ENCODE measurements around the gene SRGAP3. TPM values are rescaled to one million over a fixed set of nuclear protein-coding genes. Genes with fewer than 3 reads are reported as not detected.

SRGAP3 gene
- polyA plus RNA-seq, 3 donors = 0.27 to 1.3 (median 0.87) TPM

- no peak for TF ChIP-seq CTCF (IDR thresholded peaks at IDR 0.05)
- Histone ChIP-seq H3K4me2 (replicated peaks; ENCODE audit: extremely low read depth, low read length, poor library complexity, severe bottlenecking) (no peak overlapping the region), H3K9me3 (replicated peaks in 1 of 2; ENCODE audit: control insufficient read depth in 1 of 2, insufficient read depth in 1 of 2, low read length in 2 of 2) (peaks cover 6 to 12% of the 10 kb centered on the region in 2 donors), H3K79me2 (ENCODE audit: insufficient read depth, low read length) (no peaks in the 10 kb centered on the region), H3K27ac (ENCODE audit: low read depth in 1 of 2, low read length in 2 of 2) (no peak overlapping the region), H4K20me1 (ENCODE audit: insufficient read depth, low read length) (no peaks in the 10 kb centered on the region), H3K9ac (ENCODE audit: insufficient read depth, low read length, poor library complexity, severe bottlenecking) (no peak overlapping the region), H3K4me1 (ENCODE audit: control insufficient read depth in 1 of 2, insufficient read depth in 2 of 2, low read length in 2 of 2) (no peaks in the 10 kb centered on the region), H3K36me3 (replicated peaks in 1 of 2; ENCODE audit: control insufficient read depth in 1 of 2, insufficient read depth in 2 of 2, low read length in 2 of 2) (no peaks in the 10 kb centered on the region), H3K27me3 (ENCODE audit: control insufficient read depth in 2 of 2, insufficient read depth in 2 of 2, low read length in 2 of 2) (no peaks in the 10 kb centered on the region), H2AFZ (ENCODE audit: insufficient read depth, low read depth, low read length, poor library complexity, severe bottlenecking) (no peak overlapping the region), H3K4me3 (replicated peaks in 1 of 3; ENCODE audit: low read depth in 2 of 3, low read length in 3 of 3) (no peak overlapping the region)
- H3K27me3 Mint-ChIP-seq (ENCODE audit: low read depth in 3 of 3) = peaks cover 0 to 2% (median 1%) of the 10 kb centered on the region in 3 donors
- H3K4me3 Mint-ChIP-seq = no peak overlapping the region
- intact Hi-C loops (cut with micrococcal nuclease) = no loop called here
- H3K9me3 Mint-ChIP-seq = peaks cover 0 to 12% (median 7%) of the 10 kb centered on the region in 7 donors
- H3K27ac Mint-ChIP-seq = no peak overlapping the region
- DNase-seq = no peak
- H3K36me3 Mint-ChIP-seq = no peaks in the 10 kb centered on the region
- H3K4me1 Mint-ChIP-seq = no peaks in the 10 kb centered on the region
- WGBS (ENCODE audit: insufficient coverage) = 84% methylated on average over 4 of the region's 4 CpGs
Observed at GRCh38 chr3:9270704-9271103, 21.3 kb upstream of the SRGAP3 start.

- Histone ChIP-seq H3K36me3 (replicated peaks in 1 of 2; ENCODE audit: control insufficient read depth in 1 of 2, insufficient read depth in 2 of 2, low read length in 2 of 2) (no peaks in the 10 kb centered on the region), H4K20me1 (ENCODE audit: insufficient read depth, low read length) (no peaks in the 10 kb centered on the region), H3K9ac (ENCODE audit: insufficient read depth, low read length, poor library complexity, severe bottlenecking) (no peak overlapping the region), H3K79me2 (ENCODE audit: insufficient read depth, low read length) (no peaks in the 10 kb centered on the region), H3K27ac (ENCODE audit: low read depth in 1 of 2, low read length in 2 of 2) (no peak overlapping the region), H3K27me3 (ENCODE audit: control insufficient read depth in 2 of 2, insufficient read depth in 2 of 2, low read length in 2 of 2) (no peaks in the 10 kb centered on the region), H3K4me1 (ENCODE audit: control insufficient read depth in 1 of 2, insufficient read depth in 2 of 2, low read length in 2 of 2) (no peaks in the 10 kb centered on the region), H3K4me3 (replicated peaks in 1 of 3; ENCODE audit: low read depth in 2 of 3, low read length in 3 of 3) (no peak overlapping the region), H2AFZ (ENCODE audit: insufficient read depth, low read depth, low read length, poor library complexity, severe bottlenecking) (no peak overlapping the region), H3K4me2 (replicated peaks; ENCODE audit: extremely low read depth, low read length, poor library complexity, severe bottlenecking) (no peak overlapping the region), H3K9me3 (replicated peaks in 1 of 2; ENCODE audit: control insufficient read depth in 1 of 2, insufficient read depth in 1 of 2, low read length in 2 of 2) (no peaks in the 10 kb centered on the region)
- H3K27ac Mint-ChIP-seq = no peak overlapping the region
- peaks cover 0 to 14% (median 3%) of the 10 kb centered on the region in 7 donors for H3K9me3 Mint-ChIP-seq
- intact Hi-C loops (cut with micrococcal nuclease) = no loop called here
- H3K4me1 Mint-ChIP-seq = no peaks in the 10 kb centered on the region
- DNase-seq = no peak
- peaks cover 6 to 7% (median 7%) of the 10 kb centered on the region in 3 donors for H3K27me3 Mint-ChIP-seq (ENCODE audit: low read depth in 3 of 3)
- H3K36me3 Mint-ChIP-seq = no peaks in the 10 kb centered on the region
- no CpG with 5 or more reads among the region's 3 CpGs for WGBS (ENCODE audit: insufficient coverage)
- H3K4me3 Mint-ChIP-seq = no peak overlapping the region
- no peak for TF ChIP-seq CTCF (IDR thresholded peaks at IDR 0.05)
Observed at GRCh38 chr3:9266716-9267115, 17.3 kb upstream of the SRGAP3 start.

Measured in CD14-positive monocyte (primary cell).